ENCODE measurements around the gene EPM2A. TPM values are rescaled to one million over a fixed set of nuclear protein-coding genes. Genes with fewer than 3 reads are reported as not detected.

The EPM2A gene
- total and polyA plus RNA-seq, 10 of the 15 experiments (the other 5 are each of a cell fraction or from before 2014, with no cell fraction given), result 3.4 to 13.0 (median 7.9) TPM

GRCh38 chr6:145629478-145629877 lies 105.8 kb downstream of the EPM2A start:
- Histone ChIP-seq H3K9ac (ENCODE audit: control insufficient read depth, insufficient read depth, low read length) (no peak overlapping the region), H3K27ac (ENCODE audit: control insufficient read depth, insufficient read depth) (no peak overlapping the region), H3K4me1 (ENCODE audit: control insufficient read depth, insufficient read depth, low read length) (no peaks in the 10 kb centered on the region), H3K9me3 (replicated peaks; ENCODE audit: control insufficient read depth, insufficient read depth, low read length) (no peaks in the 10 kb centered on the region), H4K20me1 (ENCODE audit: control insufficient read depth, insufficient read depth) (no peaks in the 10 kb centered on the region), H3K79me2 (ENCODE audit: control insufficient read depth, insufficient read depth, low read length) (no peaks in the 10 kb centered on the region), H3K4me3 (no peak overlapping the region), H2AFZ (ENCODE audit: control insufficient read depth, low read depth, low read length) (no peak overlapping the region), H3K36me3 (ENCODE audit: control insufficient read depth in 2 of 2, insufficient read depth in 2 of 2, low read length in 1 of 2) (no peaks in the 10 kb centered on the region), H3K4me2 (ENCODE audit: control insufficient read depth, insufficient read depth) (no peak overlapping the region), H3K27me3 (replicated peaks in 1 of 2; ENCODE audit: control insufficient read depth in 2 of 2, insufficient read depth in 2 of 2, low read length in 1 of 2) (no peaks in the 10 kb centered on the region)
- BruUV-seq (replicated peaks), result no TSS peak
- WGBS (ENCODE audit: insufficient coverage, insufficient replicate concordance, low lambda C conversion rate, missing lambda C conversion rate), result 81% methylated on average over 4 of the region's 4 CpGs
- ATAC-seq, result no peak
- DNase-seq (ENCODE audit: low read depth, low spot score), result no peak
- ChIA-PET RAD21 (ENCODE audit: unreplicated experiment) (no interaction called here), POLR2A (no interaction called here), SMC1A (ENCODE audit: uncharacterized antibody, unreplicated experiment) (no interaction called here), CTCF (interaction anchor here (1.7 kb wide), 1 partner anchor 10 kb away, joined by 6 read pairs; no protein-coding TSS in a partner anchor)
- TF ChIP-seq CBX3 (IDR thresholded peaks at IDR 0.05; ENCODE audit: borderline replicate concordance, low read depth) (no peak), SP1 (IDR thresholded peaks at IDR 0.05; ENCODE audit: low read depth, low read length) (no peak), SUZ12 (IDR thresholded peaks at IDR 0.05; ENCODE audit: unreplicated experiment) (no peak), HDAC6 (IDR thresholded peaks at IDR 0.05; ENCODE audit: unreplicated experiment) (no peak), ZBED1 (IDR thresholded peaks at IDR 0.05; ENCODE audit: borderline replicate concordance) (no peak), RUNX3 (IDR thresholded peaks at IDR 0.05; ENCODE audit: low read length) (no peak), HCFC1 (IDR thresholded peaks at IDR 0.05; ENCODE audit: low read length) (no peak), GATAD2B (conservative IDR thresholded peaks at IDR 0.05; ENCODE audit: low read depth) (no peak), SRF (IDR thresholded peaks at IDR 0.05; ENCODE audit: low read depth in 2 of 2, low read length in 2 of 2) (no peak), HSF1 (IDR thresholded peaks at IDR 0.05; ENCODE audit: low read depth, low read length) (no peak)
- TF ChIP-seq, protein P1, sequence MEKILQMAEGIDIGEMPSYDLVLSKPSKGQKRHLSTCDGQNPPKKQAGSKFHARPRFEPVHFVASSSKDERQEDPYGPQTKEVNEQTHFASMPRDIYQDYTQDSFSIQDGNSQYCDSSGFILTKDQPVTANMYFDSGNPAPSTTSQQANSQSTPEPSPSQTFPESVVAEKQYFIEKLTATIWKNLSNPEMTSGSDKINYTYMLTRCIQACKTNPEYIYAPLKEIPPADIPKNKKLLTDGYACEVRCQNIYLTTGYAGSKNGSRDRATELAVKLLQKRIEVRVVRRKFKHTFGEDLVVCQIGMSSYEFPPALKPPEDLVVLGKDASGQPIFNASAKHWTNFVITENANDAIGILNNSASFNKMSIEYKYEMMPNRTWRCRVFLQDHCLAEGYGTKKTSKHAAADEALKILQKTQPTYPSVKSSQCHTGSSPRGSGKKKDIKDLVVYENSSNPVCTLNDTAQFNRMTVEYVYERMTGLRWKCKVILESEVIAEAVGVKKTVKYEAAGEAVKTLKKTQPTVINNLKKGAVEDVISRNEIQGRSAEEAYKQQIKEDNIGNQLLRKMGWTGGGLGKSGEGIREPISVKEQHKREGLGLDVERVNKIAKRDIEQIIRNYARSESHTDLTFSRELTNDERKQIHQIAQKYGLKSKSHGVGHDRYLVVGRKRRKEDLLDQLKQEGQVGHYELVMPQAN (conservative IDR thresholded peaks at IDR 0.05), result no peak
- TF ChIP-seq, protein P2, sequence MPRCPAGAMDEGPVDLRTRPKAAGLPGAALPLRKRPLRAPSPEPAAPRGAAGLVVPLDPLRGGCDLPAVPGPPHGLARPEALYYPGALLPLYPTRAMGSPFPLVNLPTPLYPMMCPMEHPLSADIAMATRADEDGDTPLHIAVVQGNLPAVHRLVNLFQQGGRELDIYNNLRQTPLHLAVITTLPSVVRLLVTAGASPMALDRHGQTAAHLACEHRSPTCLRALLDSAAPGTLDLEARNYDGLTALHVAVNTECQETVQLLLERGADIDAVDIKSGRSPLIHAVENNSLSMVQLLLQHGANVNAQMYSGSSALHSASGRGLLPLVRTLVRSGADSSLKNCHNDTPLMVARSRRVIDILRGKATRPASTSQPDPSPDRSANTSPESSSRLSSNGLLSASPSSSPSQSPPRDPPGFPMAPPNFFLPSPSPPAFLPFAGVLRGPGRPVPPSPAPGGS (IDR thresholded peaks at IDR 0.05; ENCODE audit: borderline replicate concordance, insufficient read depth, low read depth, low read length, poor library complexity, severe bottlenecking), result no peak
- TF ChIP-seq, protein P3, sequence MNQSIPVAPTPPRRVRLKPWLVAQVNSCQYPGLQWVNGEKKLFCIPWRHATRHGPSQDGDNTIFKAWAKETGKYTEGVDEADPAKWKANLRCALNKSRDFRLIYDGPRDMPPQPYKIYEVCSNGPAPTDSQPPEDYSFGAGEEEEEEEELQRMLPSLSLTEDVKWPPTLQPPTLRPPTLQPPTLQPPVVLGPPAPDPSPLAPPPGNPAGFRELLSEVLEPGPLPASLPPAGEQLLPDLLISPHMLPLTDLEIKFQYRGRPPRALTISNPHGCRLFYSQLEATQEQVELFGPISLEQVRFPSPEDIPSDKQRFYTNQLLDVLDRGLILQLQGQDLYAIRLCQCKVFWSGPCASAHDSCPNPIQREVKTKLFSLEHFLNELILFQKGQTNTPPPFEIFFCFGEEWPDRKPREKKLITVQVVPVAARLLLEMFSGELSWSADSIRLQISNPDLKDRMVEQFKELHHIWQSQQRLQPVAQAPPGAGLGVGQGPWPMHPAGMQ (IDR thresholded peaks at IDR 0.05; ENCODE audit: borderline replicate concordance), result no peak
- TF ChIP-seq, protein P4, sequence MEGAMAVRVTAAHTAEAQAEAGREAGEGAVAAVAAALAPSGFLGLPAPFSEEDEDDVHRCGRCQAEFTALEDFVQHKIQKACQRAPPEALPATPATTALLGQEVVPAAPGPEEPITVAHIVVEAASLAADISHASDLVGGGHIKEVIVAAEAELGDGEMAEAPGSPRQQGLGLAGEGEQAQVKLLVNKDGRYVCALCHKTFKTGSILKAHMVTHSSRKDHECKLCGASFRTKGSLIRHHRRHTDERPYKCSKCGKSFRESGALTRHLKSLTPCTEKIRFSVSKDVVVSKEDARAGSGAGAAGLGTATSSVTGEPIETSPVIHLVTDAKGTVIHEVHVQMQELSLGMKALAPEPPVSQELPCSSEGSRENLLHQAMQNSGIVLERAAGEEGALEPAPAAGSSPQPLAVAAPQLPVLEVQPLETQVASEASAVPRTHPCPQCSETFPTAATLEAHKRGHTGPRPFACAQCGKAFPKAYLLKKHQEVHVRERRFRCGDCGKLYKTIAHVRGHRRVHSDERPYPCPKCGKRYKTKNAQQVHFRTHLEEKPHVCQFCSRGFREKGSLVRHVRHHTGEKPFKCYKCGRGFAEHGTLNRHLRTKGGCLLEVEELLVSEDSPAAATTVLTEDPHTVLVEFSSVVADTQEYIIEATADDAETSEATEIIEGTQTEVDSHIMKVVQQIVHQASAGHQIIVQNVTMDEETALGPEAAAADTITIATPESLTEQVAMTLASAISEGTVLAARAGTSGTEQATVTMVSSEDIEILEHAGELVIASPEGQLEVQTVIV (IDR thresholded peaks at IDR 0.05; ENCODE audit: borderline replicate concordance, partially characterized antibody), result no peak
- FAIRE-seq, result no peak
- in situ Hi-C loops (cut with MboI) (no loop called here), intact Hi-C loops (cut with micrococcal nuclease; ENCODE audit: unreplicated experiment) (no loop called here)
